OCI-LY3 (cell line): Measurements from ENCODE around the gene FLNA.

Experiments
- EZH2phosphoT487 ChIP-seq: fragments of 200-600 bp; shearing (Covaris generic); IDR thresholded peaks from 2 replicates; pipeline ENCODE4 v1.6.1; 2018; ENCODE audit warnings: antibody characterized with exemption, mixed run types, low read depth
- TF ChIP-seq, protein P1 (sequence below): fragments of 200-600, 300-600 bp; sonication (generic); IDR thresholded peaks from 2 replicates; pipeline ENCODE4 v1.5.1; 2014; ENCODE audit warnings: antibody characterized with exemption, low read length, low read depth

DNA sequence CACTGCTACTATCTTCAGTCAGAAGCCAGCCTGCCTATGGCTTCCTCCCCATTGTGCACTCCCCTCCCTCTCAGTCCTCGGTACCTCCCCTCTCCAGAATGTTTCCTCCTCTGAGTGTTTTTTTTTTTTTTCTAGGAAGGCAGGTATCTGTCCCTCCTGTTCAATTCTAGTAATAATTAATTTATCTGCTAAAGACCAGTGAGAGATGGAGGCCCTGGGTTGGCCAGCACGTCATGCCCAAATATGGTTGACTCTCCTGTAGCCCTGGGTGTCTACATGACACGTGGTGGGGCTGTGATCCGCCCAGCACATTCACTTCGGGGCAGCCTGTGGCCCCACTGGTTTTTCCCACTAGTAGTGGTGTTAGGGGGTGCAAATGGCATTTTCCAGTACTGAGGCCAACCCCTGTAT is 1.8 kb downstream of the FLNA start:
- TF ChIP-seq, protein P1, sequence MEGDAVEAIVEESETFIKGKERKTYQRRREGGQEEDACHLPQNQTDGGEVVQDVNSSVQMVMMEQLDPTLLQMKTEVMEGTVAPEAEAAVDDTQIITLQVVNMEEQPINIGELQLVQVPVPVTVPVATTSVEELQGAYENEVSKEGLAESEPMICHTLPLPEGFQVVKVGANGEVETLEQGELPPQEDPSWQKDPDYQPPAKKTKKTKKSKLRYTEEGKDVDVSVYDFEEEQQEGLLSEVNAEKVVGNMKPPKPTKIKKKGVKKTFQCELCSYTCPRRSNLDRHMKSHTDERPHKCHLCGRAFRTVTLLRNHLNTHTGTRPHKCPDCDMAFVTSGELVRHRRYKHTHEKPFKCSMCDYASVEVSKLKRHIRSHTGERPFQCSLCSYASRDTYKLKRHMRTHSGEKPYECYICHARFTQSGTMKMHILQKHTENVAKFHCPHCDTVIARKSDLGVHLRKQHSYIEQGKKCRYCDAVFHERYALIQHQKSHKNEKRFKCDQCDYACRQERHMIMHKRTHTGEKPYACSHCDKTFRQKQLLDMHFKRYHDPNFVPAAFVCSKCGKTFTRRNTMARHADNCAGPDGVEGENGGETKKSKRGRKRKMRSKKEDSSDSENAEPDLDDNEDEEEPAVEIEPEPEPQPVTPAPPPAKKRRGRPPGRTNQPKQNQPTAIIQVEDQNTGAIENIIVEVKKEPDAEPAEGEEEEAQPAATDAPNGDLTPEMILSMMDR = no peak
- TF ChIP-seq EZH2phosphoT487 = no peak
